ENCODE results near the gene GPD1.

The GPD1 gene

DNA sequence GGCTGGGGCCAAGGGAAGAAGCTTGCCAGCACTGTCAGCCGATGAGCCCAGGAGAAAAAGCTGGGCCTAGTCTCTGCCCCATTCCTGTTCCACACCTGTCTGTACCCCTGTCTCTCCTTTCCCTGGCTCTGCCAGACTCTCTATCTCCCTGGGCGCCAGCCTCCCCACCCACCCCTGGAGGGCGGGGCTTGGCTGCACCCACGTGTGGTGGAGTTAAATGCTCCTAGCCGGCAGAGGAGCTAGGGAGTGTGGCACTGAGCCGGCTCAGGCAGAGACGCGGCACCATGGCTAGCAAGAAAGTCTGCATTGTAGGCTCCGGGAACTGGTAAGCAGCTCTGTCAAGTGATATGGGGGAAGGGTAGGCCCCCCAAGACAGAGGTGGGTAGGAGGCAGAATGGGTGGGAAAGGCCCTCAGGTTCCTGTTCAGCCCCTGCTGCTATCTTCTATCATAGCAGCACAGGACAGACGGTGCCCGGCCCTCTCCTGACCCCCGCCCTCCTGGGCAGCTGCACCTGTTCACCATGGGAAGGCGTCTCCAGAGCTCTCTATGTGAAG is at the start of gene GPD1:
Gene GPD1 (plus strand): TSS at position 242 of the 555 bp plus-strand sequence. CDS start 43 bp downstream, at position 285.
- DNase-seq, result peak; percentile 41

DNA sequence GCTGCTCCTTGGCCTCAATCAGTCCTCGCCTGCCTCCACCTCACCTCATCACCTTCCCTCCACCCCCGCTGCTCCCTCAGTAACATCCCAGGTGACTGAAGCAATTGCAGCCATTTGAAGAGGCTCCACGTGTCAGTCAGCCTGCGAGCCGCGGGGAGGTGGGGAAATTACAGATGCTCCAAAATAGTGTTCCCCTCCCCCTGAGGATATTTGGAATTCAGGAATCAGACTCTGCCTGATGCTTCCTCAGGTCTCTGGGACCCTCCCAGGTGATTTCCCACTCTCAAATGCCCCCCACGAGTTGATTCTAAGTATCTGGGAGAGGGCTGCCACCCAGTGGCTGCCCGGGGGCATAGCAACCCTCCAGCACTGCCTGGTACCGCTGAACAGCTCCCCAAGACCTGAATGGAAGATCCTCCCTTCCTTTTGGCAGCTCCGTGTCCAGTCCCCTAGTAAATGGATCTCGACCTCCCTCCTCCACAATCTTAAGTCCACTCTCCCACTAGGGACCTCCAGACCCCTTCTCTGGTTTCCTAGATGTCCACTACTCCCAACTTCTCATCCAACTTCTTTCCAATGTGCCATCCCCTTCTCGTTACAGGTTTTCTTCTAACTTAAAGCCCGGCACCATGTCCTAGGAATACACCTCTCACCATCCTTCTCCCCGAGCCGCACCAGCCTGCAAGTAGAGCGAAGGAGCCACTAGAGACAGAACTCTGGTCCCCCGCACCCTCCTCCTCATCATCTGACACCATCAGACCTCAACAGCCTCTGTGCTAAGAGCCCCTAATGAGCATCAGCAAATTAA is 47.8 kb upstream of the GPD1 start:
- peak; percentile 17 for DNase-seq

DNA sequence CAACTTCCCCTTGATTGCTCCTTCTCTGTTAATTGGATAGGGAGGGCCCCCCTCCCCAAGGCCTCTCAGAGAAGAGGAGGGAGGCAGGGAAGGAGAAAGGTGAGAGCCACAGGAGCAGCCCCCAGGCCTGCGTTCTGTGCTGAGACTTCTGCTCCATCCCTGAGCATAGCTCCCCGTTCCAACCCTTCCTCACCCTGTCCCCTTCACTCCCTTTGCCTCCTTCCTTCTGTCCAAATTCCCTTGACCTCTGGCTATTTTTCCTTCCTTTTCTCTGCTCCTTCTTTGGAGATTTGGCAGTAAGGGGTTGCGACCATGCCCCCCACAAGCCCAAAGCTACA is 47.2 kb upstream of the GPD1 start:
- no peak for DNase-seq

DNA sequence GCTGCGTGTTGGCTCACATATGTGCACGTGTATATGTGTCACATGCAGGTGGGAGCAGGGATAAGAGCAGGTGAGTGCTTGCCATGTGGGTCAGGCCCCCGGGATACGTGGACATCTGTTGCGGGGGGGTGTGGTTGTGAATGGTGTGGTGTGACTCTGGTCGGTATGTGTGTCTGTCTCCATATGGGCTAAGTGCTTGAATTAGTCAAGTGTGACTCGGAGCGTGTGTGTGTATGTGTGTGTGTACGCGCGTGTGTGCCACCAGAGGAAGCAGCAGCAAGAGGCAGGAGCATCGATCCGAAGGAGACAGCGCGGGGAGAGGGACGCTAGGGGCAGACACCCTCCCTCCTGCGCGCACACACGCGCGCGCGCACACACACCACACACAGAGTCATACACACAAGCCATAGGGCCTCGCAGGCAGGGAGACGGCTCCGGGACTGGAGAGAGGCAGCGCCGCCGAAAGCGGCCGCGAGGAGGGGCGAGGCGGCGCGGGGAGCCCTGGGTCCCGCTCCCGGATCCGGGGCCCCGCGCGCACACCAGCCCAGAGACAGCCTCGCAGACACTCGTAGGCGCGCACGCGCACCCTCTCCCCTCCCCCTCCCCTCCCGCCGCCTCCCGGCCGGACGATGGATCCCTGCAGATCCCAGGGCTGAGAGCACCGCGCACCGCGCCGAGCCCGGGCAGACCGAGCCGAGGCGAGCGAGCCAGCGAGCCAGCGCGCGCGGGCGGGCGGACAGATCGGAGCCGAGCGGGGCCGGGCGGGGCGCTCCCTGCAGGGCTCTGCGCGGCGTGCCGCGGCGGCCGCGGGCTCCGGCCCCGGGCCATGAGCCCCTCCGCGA is 46.6 kb upstream of the GPD1 start, which contains the start of gene ASIC1:
Gene ASIC1 (plus strand): TSS at position 597 of the 842 bp plus-strand sequence. CDS start 1,171 bp downstream, outside the sequence.
- DNase-seq, result peak; percentile 66

DNA sequence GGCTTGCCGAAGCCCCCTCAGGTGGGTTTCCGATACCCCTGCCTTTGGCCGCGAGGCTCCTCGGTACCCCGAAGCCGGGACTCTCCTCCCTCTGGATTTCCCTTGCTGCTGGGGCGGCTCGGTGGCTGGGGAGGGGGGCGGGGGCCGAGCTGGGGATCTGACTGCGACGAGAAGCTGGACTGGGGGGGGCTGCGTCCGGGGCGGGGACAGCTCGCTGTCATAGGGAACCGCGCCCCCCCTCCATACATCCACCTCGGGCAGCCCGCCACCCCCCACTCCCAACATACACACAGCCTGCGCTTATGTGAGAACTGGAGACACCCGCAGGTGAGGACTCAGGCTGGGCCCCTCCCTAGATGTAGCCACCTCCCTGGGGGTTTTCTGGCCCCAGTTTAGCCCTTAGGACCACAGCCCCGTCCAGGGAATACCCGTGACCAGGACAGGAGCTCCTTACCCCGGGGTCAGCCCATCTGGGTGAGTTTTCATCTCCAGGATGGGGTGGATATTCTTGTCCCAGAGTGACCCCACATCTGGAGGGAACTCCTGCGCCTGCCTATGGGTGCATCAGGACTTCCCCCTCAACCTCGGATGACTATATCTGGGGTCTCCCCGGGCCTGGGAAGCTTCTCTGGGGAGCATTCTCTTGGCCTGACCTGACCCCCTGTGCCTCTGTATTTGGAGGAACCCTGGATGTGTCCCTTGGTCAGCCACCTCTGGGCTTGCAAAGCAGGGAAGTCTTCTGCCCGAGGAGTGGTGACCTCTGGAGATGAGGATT is 45.7 kb upstream of the GPD1 start:
- no peak for DNase-seq

DNA sequence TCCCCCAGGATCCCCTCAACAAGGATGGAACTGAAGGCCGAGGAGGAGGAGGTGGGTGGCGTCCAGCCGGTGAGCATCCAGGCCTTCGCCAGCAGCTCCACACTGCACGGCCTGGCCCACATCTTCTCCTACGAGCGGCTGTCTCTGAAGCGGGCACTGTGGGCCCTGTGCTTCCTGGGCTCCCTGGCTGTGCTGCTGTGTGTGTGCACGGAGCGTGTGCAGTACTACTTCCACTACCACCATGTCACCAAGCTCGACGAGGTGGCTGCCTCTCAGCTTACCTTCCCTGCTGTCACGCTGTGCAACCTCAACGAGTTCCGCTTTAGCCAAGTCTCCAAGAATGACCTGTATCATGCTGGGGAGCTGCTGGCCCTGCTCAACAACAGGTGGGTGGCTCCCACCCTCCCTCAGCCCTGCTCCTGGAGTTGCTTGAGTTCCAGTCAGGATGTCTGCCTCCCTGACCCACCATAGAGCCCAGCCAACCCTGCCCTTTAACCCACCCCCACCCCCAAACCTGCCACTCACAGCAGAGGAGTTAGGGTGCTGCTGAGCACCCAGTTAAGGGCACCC is 45.0 kb upstream of the GPD1 start:
- no peak for DNase-seq

DNA sequence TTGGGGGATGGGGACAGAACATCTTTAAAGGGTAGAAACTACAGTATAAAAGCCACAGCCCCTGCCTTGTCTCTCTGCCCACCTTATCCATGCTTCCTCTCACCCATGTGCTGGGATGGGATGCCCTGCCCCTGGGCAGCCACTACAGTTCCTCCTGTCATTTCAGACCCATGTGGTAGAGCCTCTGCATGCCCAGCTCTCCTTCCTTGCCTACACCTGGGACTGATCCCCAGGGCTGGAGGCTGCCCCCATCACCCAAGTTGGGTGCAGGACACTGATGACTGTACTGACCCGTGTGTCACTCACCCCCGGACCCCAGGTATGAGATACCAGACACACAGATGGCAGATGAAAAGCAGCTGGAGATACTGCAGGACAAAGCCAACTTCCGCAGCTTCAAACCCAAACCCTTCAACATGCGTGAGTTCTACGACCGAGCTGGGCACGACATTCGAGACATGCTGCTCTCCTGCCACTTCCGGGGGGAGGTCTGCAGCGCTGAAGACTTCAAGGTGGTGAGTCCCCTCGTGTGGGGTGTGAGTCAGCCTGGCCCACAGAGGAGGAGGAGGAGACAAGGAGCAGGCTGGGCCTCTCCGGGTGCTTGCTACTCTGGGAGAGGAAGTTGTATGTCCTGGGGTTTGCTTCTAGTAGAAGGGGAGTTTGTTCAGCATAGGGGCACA is 44.2 kb upstream of the GPD1 start:
- no peak for DNase-seq

DNA sequence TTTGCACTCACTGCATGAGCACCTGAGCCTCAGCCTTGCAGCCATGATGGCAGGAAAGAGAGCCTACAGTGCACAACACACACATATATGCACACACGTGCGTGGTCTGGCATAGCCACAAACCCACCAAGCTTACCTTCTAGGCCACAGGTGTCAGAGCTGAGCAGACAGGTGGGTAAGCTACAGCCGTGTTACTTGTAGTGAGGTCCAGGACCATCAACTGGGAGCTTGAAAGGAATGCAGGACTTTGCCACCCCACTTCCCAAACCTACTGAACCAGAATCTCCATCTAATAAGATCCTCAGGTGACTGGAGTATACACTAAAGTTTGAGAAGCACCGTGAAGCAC is 43.7 kb upstream of the GPD1 start:
- no peak for DNase-seq

DNA sequence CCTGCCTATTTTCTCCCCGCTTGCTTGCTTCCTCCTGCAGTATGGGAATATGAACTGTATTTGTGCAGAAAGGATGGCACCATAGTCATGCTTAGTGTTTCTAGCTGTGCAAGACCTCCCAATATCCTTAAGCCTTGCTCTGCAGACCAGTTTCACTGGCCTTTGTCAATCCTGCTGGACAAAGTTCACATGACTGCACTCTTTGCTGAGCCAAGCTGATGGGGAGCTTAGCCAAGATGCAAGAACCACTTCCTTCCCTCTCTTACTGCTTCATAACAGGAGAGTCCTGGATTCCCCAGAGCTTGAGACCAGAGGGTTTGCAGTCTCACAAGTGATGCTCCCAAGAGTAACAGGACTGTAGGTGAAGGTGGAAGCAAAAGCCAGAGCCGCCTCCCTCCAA is 42.6 kb upstream of the GPD1 start:
- no peak for DNase-seq

DNA sequence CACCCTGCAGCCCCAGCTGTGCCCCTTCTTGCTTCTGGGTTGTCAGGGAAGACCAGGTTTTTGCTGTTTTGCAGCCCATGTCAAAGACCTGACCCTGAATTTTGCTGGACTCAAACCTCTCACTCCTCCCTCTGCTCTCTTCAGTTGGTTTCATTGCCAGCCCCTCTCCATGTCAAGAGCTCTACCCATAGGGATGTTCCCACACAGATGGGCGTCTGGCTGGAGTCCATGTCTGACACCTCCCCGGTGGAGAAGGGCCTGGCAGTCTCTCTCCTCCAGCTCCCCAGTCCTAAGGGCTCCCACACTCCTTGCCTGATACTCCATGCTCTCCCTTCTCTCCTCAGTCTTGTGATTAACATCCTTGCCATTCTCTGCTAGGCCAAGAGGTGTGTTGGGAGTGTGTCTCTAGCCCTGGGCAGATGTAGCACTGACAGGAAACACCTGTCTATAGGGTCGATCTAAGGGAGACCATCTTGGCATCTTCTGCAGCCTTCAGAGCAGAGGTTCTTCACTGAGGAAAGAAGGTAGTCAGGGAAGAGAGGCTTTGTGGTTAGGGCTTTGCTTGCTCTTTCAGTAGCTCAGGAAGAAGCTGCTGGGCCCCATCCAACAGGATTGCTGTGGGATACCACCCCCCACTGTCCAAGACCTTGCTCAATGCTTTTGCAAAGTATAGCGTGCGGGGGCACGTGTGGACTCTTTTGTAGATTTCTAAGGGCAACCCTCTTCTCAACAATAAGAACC is 41.7 kb upstream of the GPD1 start:
- DNase-seq, result no peak

DNA sequence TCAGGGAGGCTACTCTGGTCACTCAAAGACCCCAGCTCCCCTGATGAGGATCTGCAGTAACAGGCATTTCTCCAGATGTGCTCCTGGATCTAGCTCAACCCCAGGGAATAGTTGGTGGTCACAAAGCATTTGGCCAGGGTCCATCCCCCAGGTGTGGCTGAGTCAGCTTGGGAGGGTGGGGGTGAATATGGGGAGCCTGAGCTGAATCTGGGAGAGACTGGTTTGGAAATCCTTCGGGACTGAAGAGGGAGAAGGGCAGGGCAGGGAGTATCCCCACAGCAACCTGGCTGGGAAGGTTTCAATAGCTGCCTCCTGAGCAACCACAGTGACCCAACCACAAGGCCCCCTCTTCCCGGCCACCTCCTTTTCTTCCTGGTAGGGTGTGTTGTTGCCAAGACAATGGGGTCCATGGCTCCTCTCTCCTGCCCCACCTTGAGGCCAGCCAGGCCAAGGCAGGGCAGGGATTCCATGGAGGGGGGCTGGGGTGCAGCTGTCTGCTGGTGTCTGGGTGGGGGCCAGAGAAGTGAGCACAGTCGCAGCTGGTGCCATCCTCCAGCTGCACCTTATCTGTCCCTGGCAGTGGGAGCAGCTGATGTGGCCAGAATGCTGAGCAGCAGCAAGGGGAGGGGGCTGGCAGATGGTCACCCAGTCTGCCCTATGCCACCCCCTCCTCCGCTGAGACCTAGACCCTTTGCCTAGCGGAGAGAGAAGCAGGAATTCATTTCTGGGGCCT is 40.9 kb upstream of the GPD1 start:
- DNase-seq, result no peak

DNA sequence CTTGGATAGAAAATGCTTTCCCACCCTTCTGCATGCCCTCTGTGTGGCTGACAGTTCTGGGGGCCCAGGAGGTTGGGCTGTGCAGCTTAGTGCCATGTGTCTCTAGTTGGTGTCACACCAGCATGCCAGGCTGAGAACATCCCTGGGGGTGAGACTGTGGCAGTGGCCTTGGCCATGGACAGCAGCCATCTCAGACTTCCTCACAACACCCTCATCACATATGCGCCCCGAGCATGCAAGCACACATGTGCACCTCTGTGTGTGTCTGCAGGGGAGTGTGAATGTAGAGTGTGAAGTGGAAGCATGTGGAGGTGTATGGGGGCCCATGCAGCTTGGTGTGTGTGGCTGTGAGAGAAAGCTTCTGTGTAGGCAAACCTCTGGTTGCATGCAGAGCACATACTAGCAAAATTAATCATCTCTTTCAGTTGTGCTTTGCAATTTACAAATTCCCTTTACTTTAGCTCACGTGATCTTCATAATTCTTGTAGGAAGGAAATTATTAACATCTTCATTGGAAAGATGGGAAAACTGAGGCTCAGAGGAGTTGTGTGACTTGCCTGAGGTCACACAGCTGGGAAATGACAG is 38.0 kb upstream of the GPD1 start:
- DNase-seq, result no peak

DNA sequence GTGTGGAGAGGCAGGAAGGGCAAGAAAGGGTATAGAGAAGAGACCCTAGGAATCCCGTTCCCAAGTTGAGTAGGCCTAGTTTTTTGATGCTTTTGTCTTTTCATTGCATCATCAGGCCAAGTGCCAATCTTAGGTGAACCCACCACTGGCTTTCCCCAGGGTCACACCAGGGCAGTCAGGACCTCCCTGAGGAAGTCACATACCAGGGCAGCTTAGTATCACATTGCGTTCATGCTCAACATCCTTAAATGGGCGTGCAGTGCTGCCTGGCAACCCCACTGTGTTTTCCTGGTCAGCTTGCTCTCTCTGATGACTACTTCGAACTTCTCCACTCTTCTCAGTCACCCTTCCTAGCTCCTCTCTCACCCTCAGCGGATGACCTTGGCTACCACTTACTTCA is 37.4 kb upstream of the GPD1 start:
- no peak for DNase-seq

DNA sequence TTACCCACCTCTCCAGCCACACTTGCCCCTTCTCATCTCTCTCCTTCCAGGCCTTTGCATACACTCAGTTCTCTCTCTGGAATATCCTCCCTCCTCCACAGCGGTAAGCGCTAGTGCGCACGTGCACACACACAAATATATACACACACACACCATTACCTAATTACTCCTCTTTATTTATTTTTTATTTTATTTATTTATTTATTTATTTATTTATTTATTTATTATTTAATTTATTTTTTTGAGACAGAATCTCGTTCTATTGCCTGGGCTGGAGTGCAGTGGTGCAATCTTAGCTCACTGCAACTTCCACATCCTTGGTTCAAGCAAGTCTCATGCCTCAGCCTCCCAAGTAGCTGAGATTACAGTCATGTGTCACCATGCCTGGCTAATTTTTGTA is 34.7 kb upstream of the GPD1 start:
- DNase-seq, result no peak

DNA sequence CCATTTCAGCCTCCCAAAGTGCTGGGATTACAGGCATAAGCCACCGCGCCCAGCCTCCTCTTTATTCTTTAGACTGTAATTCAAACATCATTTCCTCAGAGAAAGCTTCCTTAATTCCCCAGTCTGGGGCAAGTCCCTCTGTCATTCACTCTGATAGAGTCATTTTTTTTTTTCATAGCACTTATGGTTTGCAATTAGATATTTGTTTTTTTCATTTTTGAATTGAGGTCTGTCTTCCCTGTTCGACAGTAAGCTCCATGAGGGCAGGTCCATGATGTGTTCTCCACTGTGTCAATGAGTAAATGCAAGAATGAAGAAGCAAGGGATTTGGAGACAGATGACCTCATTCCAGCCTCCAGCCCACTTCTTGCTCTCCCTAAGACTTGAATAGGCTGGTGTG is 34.3 kb upstream of the GPD1 start:
- DNase-seq, result no peak

DNA sequence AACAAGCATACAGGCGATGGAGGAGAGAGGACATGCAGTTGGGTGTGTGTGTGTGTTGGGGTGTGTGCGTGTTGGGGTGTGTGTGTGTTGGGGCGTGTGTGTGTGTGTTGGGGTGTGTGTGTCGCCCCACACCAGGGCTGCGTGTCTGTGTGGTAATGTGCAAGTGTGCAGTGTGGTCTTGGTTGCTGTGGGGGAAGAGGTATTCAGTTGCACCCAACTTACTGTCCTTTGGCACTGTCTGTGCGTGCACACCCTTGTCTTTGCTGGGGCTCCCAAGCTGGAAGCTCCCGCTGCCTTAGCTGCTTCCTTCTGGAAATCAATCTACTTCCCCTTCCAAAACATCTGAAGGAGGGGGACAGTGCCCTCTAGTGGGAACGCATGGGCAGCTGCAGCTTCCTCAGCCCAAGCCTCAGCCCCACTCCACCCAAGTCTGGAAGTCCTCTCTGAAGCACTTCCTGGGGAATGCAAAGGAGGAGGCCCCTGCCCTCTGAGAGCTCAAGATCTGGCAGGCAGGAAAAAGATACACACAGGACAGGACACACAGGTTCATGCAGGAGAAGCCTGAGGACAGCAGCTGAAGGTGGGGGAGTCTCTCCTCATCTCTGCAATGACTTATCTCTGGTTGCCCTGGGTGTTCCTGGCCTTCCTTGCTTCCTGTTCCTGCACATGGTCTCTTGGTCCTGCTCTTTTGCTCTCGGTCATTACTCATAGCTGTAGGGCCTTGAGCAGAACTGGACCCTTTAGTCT is 33.3 kb upstream of the GPD1 start:
- peak; percentile 13 for DNase-seq

DNA sequence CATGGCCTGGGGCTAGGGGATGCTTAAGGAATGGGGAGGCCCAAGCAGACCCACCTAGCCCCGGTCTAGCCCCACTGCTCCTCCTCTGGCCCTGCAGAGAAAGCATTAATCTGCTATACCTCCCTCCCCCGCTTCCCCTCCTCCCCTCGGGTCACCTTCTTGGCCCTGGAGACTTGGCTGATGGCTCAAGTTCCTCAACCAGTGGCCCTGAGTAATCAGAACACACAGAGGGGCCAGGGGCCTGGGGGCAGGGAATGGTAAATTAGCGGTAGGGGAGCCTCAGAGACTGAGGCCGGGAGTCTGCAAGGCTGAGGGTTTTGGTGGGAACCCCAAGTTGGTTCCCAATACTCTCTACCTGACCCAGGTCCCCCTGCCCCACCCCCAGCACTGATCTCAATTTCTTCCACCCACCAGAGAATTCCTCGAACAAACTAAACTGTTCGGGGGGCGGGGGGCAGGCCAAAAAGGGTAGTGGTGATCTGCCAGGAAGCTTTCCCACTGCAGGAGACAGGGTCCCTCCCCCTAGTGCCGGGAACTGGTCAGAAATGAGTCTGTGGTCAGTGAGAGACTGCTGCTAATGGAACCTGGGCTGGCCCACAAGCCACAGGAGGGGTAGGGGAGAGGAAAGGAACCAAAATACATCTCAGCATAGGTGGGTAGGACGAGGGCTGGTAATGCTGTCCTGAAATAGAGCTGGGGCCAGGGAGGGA is 31.5 kb upstream of the GPD1 start:
- DNase-seq, result no peak

DNA sequence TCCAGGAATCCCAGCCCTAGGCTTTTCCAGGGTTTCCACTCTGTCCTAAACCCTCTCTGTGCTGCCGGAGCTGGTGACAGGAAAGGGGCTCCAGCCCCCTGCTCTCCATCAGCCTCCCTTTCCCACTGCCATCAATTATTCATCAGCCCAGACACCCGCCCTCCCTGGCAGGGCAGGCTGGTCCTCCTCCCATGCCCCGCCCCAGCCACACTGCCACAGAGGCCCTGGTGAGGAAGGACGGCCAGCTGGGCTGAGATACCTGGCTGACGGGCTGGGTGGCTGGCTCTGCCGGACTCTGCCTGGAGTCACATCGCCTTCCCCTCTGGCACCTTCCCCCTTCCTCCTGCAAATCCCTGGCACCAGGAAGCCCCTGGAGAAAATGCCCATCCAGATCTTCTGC is 30.6 kb upstream of the GPD1 start:
- DNase-seq, result no peak

DNA sequence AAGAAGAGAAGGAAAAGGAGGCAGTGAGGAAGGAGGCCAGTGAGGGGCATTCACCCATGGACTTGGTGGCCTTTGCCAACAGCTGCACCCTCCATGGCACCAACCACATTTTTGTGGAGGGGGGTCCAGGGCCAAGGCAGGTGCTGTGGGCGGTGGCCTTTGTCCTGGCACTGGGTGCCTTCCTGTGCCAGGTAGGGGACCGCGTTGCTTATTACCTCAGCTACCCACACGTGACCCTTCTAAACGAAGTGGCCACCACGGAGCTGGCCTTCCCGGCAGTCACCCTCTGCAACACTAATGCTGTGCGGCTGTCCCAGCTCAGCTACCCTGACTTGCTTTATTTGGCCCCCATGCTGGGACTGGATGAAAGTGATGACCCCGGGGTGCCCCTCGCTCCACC is 30.1 kb upstream of the GPD1 start:
- DNase-seq, result no peak
